PC-9 (cell line): ENCODE data around the gene SMARCA4. TPM values are rescaled to one million over a fixed set of nuclear protein-coding genes. Genes with fewer than 3 reads are reported as not detected.

Experiments
- BruUV-seq: library from RNA; stranded (reverse); fragments of 400-500 nt; replicated peaks from 2 replicates; lab custom pipeline; 2021; lab: Mats Ljungman, UMichigan
- CTCF ChIA-PET: fragments of 300-600 bp; sonication (Branson Sonifier 250); formaldehyde crosslinking; loops from one replicate; lab custom pipeline; 2022; ENCODE audit warnings: antibody characterized with exemption; lab: Charles Lee
- POLR2A ChIA-PET: fragments of 300-600 bp; sonication (Branson Sonifier 250); formaldehyde crosslinking; loops from one replicate; lab custom pipeline; 2022; ENCODE audit warnings: antibody characterized with exemption; ENCODE audit not compliant: unreplicated experiment; lab: Charles Lee
- DNase-seq, 2 experiments: peaks; one replicate each; pipeline versions ENCODE4 v3.0.0 to v3.0.0-alpha.2; 2015 to 2022; ENCODE audit warnings: mixed read lengths in 1 of 2
- H2AFZ ChIP-seq: fragments of 200-600 bp; sonication (generic); 2 replicates; pipeline ENCODE4 v1.8.1; 2017; ENCODE audit warnings: antibody characterized with exemption
- H3F3A ChIP-seq: fragments of 200-600 bp; sonication (generic); 2 replicates; pipeline ENCODE4 v1.8.1; 2017; ENCODE audit warnings: antibody characterized with exemption, mild to moderate bottlenecking, low read depth; ENCODE audit not compliant: insufficient read depth
- H3K27ac ChIP-seq: fragments of 200-600 bp; sonication (generic); 2 replicates; pipeline ENCODE4 v1.6.1; 2016; ENCODE audit warnings: mixed run types
- H3K27me3 ChIP-seq: fragments of 200-600 bp; sonication (generic); 2 replicates; pipeline ENCODE4 v1.6.1; 2016; ENCODE audit warnings: low read depth, mixed run types; ENCODE audit not compliant: insufficient read depth
- H3K36me3 ChIP-seq: fragments of 200-600 bp; sonication (generic); 2 replicates; pipeline ENCODE4 v1.6.1; 2016; ENCODE audit warnings: low read depth, mixed run types
- H3K4me1 ChIP-seq: fragments of 200-600 bp; sonication (generic); replicated peaks from 2 replicates; pipeline ENCODE4 v1.6.1; 2016; ENCODE audit warnings: mixed run types; ENCODE audit not compliant: insufficient read depth
- H3K4me2 ChIP-seq: fragments of 200-600 bp; sonication (generic); 2 replicates; pipeline ENCODE4 v1.6.1; 2017; ENCODE audit warnings: mixed run types
- H3K4me3 ChIP-seq: fragments of 200-600 bp; sonication (generic); 2 replicates; pipeline ENCODE4 v1.6.1; 2016; ENCODE audit warnings: mixed run types
- H3K79me2 ChIP-seq: fragments of 200-600 bp; sonication (generic); 2 replicates; pipeline ENCODE4 v1.6.1; 2017; ENCODE audit warnings: low read depth, mixed run types
- H3K9me2 ChIP-seq: fragments of 200-600 bp; sonication (generic); 2 replicates; pipeline ENCODE4 v1.8.1; 2017; ENCODE audit warnings: mild to moderate bottlenecking; ENCODE audit not compliant: insufficient read depth
- H3K9me3 ChIP-seq: fragments of 200-600 bp; sonication (generic); 2 replicates; pipeline ENCODE4 v1.8.1; 2016; ENCODE audit warnings: low read depth; ENCODE audit not compliant: insufficient read depth
- H4K20me1 ChIP-seq: fragments of 200-600 bp; sonication (generic); 2 replicates; pipeline ENCODE4 v1.8.1; 2017; ENCODE audit not compliant: insufficient read depth
- EZH2 ChIP-seq: fragments of 200-600 bp; sonication (generic); IDR thresholded peaks from 2 replicates; pipeline ENCODE4 v1.8.0; 2017; ENCODE audit warnings: antibody characterized with exemption, low read depth
- intact Hi-C: fragments of 100-400 bp; cut with micrococcal nuclease; formaldehyde crosslinking; loops from one replicate; pipeline ENCODE4 v1.10.0; 2022; ENCODE audit not compliant: unreplicated experiment
- total RNA-seq: library from RNA; stranded (reverse); gene quantifications from 2 replicates; pipeline ENCODE4 v1.2.3, GENCODE V29; 2021
- TF ChIP-seq, protein P1 (sequence below): fragments of 200-600 bp; sonication (generic); conservative IDR thresholded peaks from 2 replicates; pipeline ENCODE4 v1.6.1; 2017; ENCODE audit warnings: mixed run types, antibody characterized with exemption, mild to moderate bottlenecking, moderate library complexity

Gene SMARCA4
- total RNA-seq, 1 experiment from 2014 or later: 136 TPM

DNA sequence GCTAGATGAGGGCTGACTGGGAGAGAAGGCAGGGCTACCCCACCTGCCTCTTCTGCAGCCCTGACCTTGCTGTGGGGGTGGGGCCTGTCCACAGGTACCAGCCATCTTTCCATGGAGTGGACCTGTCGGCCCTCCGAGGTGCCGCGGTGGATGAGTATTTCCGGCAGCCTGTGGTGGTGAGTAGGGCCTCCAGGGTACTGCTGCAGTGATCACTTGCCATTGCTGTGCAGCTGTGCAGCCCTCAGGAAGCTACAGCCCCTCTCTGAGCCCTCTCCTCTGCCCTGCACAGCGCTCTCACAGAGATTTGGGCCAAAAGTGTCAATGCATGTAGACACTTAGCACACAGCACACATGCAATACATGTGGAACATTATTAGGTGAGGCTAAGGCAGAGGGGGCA lies 44.2 kb upstream of the SMARCA4 start:
- H3F3A ChIP-seq: peaks cover 44% of the 10 kb centered on the region; the same call in 1 of the 2 replicates
- intact Hi-C loops: no loop called here
- H3K27ac ChIP-seq: no peak overlapping the region
- H3K79me2 ChIP-seq: no peaks in the 10 kb centered on the region
- H4K20me1 ChIP-seq: no peaks in the 10 kb centered on the region
- H3K27me3 ChIP-seq: no peaks in the 10 kb centered on the region
- H3K4me1 ChIP-seq: peaks cover 12% of the 10 kb centered on the region; the same call in 1 of the 2 replicates
- no peaks in the 10 kb centered on the region for H3K9me2 ChIP-seq
- H3K4me2 ChIP-seq: no peak overlapping the region
- no peak overlapping the region for H2AFZ ChIP-seq
- CTCF ChIA-PET: no interaction called here
- H3K9me3 ChIP-seq: no peaks in the 10 kb centered on the region
- DNase-seq: peak in 1 of 2 experiments; percentile 28
- no peak overlapping the region for H3K4me3 ChIP-seq
- POLR2A ChIA-PET: interaction anchor here (0.7 kb wide), 1 partner anchor 175 kb away, joined by 3 read pairs; no protein-coding TSS in a partner anchor
- TF ChIP-seq EZH2: no peak
- TF ChIP-seq, protein P1, sequence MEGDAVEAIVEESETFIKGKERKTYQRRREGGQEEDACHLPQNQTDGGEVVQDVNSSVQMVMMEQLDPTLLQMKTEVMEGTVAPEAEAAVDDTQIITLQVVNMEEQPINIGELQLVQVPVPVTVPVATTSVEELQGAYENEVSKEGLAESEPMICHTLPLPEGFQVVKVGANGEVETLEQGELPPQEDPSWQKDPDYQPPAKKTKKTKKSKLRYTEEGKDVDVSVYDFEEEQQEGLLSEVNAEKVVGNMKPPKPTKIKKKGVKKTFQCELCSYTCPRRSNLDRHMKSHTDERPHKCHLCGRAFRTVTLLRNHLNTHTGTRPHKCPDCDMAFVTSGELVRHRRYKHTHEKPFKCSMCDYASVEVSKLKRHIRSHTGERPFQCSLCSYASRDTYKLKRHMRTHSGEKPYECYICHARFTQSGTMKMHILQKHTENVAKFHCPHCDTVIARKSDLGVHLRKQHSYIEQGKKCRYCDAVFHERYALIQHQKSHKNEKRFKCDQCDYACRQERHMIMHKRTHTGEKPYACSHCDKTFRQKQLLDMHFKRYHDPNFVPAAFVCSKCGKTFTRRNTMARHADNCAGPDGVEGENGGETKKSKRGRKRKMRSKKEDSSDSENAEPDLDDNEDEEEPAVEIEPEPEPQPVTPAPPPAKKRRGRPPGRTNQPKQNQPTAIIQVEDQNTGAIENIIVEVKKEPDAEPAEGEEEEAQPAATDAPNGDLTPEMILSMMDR: no peak
- no TSS peak for BruUV-seq
- 0 out of 2 replicates have a peak, but pooled peaks cover 7% of the 10 kb centered on the region for H3K36me3 ChIP-seq

DNA sequence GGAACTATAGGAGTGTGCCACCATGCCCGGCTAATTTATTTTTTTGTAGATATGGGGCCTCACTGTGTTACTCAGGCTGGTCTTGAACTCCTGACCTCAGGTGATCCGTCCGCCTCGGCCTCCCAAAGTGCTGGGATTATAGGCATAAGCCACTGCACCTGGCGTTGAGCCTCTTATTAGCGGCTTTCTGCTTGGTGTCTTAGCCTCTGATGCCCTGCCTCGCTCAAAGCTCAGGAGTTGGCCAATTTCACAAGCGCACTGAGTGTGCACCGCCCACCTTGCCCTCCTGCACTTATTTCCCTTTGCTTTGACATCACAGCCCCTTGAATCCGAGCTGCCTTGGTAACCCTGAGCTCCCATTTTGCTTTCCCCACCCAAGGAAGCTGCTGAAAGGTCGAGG lies 42.5 kb upstream of the SMARCA4 start:
- no peaks in the 10 kb centered on the region for H3K9me3 ChIP-seq
- peaks cover 3% of the 10 kb centered on the region; the same call in 1 of the 2 replicates for H3K36me3 ChIP-seq
- no peak overlapping the region for H3K4me3 ChIP-seq
- no peak overlapping the region for H3K4me2 ChIP-seq
- H3K27ac ChIP-seq: no peak overlapping the region
- H4K20me1 ChIP-seq: 0 out of 2 replicates have a peak, but pooled peaks cover 2% of the 10 kb centered on the region
- H3K79me2 ChIP-seq: no peaks in the 10 kb centered on the region
- peak in 1 of 2 experiments; percentile 9 for DNase-seq
- peaks cover 49% of the 10 kb centered on the region for H3F3A ChIP-seq
- no peaks in the 10 kb centered on the region for H3K9me2 ChIP-seq
- peaks cover 12% of the 10 kb centered on the region; the same call in 1 of the 2 replicates for H3K4me1 ChIP-seq
- CTCF ChIA-PET: no interaction called here
- H3K27me3 ChIP-seq: no peaks in the 10 kb centered on the region
- intact Hi-C loops: no loop called here
- no TSS peak for BruUV-seq
- TF ChIP-seq EZH2: no peak
- TF ChIP-seq, protein P1: no peak
- H2AFZ ChIP-seq: no peak overlapping the region
- POLR2A ChIA-PET: interaction anchor here (0.6 to 0.9 kb wide), 3 partner anchors 39 to 82 kb away, joined by 3 to 4 read pairs (median 4); partner anchors contain the start of gene TMED1

DNA sequence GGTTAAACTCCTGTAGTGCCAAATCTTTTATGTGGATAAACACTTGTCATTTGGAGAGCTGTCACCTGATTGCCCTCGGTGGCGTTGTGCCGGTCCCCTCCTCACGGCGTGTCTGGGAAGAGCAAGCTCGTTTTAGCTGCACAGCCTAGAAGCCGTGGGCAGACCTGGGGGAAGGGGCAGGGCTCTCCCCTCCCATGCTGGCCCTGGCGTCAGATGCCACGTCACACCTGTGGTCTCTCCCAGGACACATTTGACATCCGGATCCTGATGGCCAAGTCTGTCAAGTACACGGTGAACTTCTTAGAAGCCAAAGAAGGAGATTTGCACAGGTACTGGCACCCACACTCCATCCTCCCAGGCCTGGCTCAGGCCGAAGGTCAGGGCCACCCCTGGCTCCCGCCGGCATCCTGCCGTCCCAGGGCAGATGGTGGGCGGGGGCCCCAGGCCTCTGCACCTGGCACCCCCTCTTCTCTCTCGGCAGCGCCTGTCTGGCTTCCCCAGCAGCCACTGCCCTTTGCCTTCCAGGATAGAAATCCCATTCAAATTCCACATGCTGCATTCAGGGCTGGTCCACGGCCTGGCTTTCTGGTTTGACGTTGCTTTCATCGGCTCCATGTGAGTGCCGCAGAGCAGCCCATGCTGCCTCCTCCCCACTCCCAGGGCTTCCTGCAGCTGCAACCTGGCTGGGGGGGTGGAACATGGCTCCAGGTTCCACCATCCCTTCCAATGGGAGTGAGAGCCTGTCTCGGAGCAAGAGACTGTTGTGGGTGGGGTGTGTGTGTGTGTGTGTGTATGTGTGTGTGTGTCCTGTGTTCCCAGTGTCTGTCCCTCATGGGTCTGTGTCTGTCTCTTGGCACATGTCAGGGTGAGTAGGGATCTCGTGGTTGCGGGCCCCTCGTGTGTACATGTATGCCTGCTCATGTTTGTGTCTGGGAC lies 41.2 kb upstream of the SMARCA4 start:
- peaks cover 12% of the 10 kb centered on the region; the same call in 1 of the 2 replicates for H3K4me1 ChIP-seq
- H3K4me2 ChIP-seq: no peak overlapping the region
- no peak overlapping the region for H3K4me3 ChIP-seq
- no peaks in the 10 kb centered on the region for H3K9me3 ChIP-seq
- DNase-seq: peak in 1 of 2 experiments; percentile 22
- ChIA-PET CTCF (interaction anchor here (0.5 to 0.6 kb wide), 2 partner anchors 7 to 343 kb away, joined by 4 to 5 read pairs; no protein-coding TSS in a partner anchor), POLR2A (no interaction called here)
- intact Hi-C loops: no loop called here
- H4K20me1 ChIP-seq: 0 out of 2 replicates have a peak, but pooled peaks cover 8% of the 10 kb centered on the region
- BruUV-seq: no TSS peak
- H3K27me3 ChIP-seq: no peaks in the 10 kb centered on the region
- H2AFZ ChIP-seq: no peak overlapping the region
- TF ChIP-seq, protein P1: no peak
- TF ChIP-seq EZH2: no peak
- no peaks in the 10 kb centered on the region for H3K79me2 ChIP-seq
- no peaks in the 10 kb centered on the region for H3K9me2 ChIP-seq
- no peak overlapping the region for H3K27ac ChIP-seq
- H3K36me3 ChIP-seq: peaks cover 4% of the 10 kb centered on the region; the same call in 1 of the 2 replicates
- H3F3A ChIP-seq: peaks cover 49% of the 10 kb centered on the region
